HTERT RPE-1 (cell line): ENCODE results near the gene ZNF396.

Source experiments
- in situ Hi-C: fragments of 300-500 bp; cut with MboI; formaldehyde crosslinking; loops from 4 replicates; pipeline ENCODE4 v1.14.3; 2020; ENCODE audit warnings: low sequenced_read_pairs

Gene ZNF396

DNA sequence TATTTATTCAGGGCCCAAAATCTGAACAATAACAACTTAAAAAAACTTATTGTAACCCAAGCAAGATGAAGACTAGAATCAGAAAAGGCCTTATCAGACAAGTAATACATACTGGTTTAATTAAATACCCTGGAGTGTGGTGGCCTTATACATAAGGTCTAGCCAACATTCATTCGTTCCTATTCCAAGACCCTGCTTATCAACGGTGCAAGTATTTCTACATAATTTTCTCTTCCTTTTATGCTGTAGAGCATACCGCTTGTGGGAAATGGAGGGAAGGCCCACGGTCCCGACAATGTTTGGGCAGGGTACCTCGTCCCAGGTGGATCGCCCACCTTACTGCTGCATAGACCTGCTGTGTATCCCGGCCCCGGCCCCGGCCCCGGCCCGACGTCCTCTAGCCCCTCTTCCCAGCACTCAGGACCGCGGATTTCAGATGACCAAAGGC, 33.6 kb downstream of the ZNF396 start:
- in situ Hi-C loops = no loop called here

DNA sequence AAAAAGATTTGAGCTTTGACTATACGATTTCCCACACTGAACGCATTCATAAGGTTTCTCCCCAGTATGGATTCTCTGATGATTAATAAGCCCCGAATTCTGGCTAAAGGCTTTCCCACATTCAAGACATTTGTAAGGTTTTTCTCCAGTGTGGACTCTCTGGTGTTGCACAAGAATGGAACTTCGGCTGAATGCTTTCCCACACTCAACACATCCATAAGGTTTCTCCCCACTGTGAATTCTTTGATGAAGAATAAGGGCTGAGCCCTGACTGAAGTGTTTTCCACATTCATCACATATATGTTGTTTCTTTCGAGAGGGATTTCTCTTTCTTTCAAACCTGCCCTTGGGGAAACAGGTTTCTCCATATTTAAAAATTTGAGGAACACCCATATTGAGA, 39.9 kb downstream of the ZNF396 start:
- in situ Hi-C loops = no loop called here

DNA sequence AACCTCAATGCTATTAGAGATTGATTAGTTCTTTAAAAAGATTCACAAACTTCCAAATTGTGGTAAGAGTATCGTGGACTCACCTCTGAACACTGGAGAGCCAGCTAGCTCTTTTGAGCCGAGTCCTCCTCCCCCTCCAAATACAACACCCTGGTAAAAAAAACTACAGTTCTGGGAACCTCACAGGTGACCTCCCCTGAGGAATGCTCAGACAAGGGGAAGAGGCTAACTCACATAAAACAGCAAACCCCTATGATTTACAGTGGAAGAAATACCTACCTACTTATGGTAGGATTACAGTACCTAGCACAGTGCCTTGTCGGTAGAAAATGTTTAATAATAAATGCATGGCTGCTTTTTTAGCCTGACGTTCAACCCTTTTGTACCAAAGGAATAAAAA, 41.3 kb downstream of the ZNF396 start:
- in situ Hi-C loops = no loop called here

DNA sequence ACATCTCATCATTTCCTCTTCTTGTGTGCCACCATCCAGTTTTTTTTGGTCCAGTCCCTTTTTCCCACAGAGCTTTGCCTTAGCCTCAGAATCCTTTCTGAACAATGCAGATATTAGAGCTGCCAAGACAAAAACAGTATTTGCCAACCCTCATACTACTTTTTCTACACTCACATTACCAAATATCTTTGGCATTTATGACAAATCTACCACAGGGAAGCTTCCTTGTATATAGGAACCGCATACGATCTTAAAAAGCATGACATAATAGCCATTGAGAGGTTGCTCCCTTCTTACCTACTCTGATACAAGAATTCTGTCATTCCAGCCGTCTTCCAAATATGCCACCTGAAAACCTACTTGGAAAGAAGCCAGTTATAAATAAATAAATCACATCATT, 42.3 kb downstream of the ZNF396 start:
- in situ Hi-C loops = no loop called here

DNA sequence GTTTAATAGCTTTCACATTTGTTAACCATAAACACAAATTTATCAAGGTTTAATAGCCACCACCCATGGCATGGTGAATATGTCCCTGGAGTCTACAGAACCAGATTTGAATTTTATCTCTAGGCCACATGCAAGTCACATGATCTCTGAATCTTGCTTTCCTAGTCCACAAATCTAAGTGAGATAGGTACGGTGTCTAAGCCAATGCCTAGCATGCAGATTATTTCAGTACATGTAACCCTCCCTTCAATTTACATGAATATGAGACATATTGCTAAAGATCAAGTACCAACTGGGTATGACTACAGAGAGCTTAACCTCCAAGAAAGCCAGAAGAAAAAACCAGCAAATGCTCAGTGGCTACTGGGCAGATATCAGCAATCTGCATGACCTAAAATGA, 42.9 kb downstream of the ZNF396 start:
- in situ Hi-C loops = no loop called here

DNA sequence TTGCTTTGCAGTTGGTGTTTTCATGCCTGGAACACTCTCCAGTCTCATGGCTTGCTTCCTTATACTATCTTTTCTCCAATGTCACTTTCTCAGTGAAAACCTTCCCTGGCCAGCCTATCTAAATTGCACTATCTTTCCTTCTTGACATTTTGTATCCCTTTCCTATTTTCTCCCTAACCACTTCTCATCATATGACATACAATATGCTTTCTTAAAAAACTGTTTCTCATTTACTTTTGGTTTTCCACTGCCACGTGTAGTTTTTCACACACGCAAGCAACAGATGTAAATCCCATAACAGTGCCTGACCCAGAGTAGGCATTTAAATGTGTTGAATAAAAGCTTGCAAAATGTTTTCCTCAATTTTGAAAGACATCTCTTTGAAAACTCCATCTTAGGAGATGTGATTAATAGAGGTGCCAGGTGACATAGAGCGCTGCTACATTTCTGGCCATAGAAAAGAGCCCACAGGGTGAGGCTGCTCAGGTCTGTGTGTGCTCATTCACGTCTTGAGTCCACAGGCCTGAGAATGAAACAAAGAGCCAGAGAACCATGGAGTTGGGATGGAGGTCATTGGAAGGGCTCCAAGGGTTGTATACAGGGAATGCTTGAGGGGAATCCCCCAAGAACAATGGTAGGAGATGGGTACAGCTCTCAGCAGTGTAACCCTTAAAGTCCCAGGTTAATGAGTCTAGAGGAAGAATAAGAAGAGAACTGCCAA, 45.6 kb downstream of the ZNF396 start:
- in situ Hi-C loops = no loop called here

DNA sequence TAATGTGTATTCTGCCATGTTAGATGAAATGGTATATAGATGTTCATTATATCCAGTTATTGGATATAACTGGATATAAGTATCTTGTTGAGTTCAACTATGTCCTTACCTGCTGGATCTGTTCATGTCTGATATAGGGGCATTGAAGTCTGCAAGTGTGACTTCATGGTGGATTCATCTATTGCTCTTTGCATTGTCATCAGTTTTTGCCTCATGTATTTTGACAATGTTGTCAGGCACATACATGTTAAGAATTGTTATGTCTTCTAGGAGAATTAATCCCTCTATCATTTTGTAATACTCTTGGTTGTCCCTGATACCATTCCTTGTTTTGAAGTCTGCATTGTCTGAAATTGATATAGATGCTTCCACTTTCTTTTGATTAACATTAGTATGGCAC, 48.3 kb downstream of the ZNF396 start:
- in situ Hi-C loops = no loop called here

DNA sequence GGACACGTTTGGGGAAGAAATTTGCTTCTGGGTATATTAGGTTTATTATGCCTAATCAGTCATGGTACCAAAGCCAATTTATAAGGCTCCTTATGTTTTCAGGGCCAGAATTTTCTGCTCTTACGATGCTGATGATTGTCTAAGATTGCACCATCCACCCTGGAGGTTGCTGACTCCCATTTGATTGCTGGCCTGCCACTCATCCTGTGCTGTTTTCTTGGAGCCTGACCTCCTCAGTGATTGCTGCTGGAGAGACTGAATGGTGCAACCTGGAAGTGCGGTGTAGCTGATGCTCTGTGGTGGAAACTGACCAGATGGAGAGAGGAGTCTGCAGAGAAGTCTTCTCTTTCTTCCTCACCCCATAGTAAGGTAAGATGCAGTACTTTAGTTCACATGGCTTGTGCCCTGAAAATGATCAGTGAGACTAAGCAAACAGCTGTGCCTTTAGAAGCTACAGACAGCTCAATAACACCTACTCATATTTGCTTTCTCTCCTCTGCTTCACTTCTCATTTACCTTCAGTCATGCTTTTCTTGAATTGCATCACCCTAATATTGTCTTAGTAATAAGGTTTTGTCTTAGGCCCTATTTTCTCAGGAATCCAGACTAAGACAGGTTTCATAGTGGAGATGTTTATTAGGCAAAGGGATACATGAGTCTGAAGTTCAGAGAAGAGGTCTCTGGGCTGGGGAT, 50.3 kb downstream of the ZNF396 start:
- in situ Hi-C loops = no loop called here

DNA sequence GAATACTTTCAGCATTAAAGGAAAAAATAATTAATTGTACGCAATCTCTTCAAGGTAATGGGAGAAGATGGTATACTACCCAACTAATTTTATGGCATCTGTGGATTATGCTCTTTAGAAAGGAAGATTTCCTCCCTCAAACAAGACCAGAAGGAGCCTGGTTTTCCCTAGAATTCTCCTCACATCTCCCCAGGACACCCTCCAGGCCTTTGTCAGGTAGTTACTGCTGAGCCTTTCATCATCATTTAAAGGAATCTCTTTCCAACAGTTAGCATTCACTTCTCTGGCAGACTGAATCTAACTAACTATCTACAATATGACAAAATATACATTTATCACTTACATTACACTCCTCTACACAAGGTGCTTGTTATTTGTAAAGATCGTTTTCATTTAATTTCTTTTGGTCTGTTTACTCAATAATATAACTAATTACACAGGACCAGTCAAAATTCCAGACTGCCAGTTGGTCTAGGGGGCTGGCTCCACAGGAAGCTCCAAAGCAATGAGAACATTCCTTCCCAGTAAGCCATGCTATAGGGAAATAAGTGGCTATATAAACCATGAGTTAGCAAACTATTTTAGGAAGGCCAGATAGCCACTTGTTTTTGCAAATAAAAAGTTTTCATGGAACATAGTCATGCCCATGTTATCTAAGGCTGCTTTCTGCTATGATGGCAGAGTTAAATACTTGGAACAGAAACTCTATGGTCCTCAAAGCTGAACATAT, 52.0 kb downstream of the ZNF396 start:
- in situ Hi-C loops = no loop called here

DNA sequence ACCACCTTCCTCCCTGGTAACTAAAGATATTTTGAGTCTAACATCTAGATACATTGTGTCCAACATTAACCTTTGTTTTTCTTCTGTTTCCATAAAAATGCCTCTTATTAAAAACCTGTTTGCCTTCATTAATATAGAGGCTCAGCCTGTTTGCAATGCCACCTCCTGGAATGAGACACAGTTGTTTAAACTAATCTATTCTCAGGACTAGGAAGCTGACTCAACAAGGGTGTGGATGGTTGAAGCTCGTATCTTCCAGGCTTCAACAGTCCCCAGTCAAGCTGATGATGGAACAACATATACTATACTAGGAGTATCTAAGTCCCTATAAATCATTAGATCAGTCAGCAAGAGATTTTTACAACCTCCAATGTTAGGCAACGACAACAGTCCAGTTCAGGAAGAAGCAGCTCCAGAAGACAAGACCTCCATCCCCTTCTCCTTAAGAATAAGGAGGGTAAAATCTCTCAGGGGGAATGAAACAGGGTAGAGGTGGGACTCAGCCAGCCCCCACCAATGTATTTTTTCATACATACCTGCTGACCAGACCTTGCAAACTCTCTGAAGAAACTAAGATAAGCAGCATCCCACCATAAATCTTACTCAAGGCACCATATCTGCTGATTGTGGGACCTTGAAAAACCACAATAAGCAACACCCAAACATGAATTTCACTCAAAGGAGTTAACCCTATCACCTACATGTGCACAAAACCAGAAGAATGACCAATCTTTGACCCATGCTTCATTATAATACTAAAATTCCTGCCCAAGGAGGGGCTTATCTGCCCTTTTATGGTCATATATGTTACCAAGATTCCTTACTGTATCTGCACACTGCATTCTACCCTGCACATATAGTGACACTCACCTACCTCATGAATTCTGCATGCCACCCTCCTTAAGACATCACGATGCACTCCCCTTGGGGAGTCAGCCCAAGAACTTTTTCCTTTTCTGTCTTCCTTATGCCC, 54.4 kb downstream of the ZNF396 start:
- in situ Hi-C loops = no loop called here
